Stimulated activated CD4-positive, alpha-beta T cell treated with anti-CD3 and anti-CD28 coated beads, TNF-alpha, amount 100 ng/mL, for 24 hours (primary cell): ENCODE results near the gene IRF5.

Experiments
- DNase-seq, 3 experiments: peaks; one replicate each; pipeline ENCODE4 v3.0.0-alpha.2; 2020; ENCODE audit warnings: low read depth in 3 of 3

The IRF5 gene

GRCh38 chr7:128937647-128938543 lies at the start of gene IRF5:
Gene IRF5, plus strand, starts transcription at chr7:128937927. Its CDS starts 4,155 bp downstream, at chr7:128942082.
- DNase-seq, result no peak

GRCh38 chr7:128888039-128888755 lies 49.5 kb upstream of the IRF5 start:
- DNase-seq, result no peak

- no peak for DNase-seq
Measured at GRCh38 chr7:128888756-128889095, 49.0 kb upstream of the IRF5 start.

- no peak for DNase-seq
Measured at GRCh38 chr7:128889121-128889520, 48.6 kb upstream of the IRF5 start.

- no peak for DNase-seq
Measured at GRCh38 chr7:128890306-128891109, 47.2 kb upstream of the IRF5 start.

- DNase-seq, result peak in 1 of 3 experiments; percentile 12
Measured at GRCh38 chr7:128891110-128891941, 46.4 kb upstream of the IRF5 start.

- DNase-seq, result no peak
Measured at GRCh38 chr7:128891942-128892269, 45.8 kb upstream of the IRF5 start.

GRCh38 chr7:128892521-128893250 lies 45.0 kb upstream of the IRF5 start:
- no peak for DNase-seq

- no peak for DNase-seq
Measured at GRCh38 chr7:128893251-128894100, 44.3 kb upstream of the IRF5 start.

GRCh38 chr7:128894101-128894440 lies 43.7 kb upstream of the IRF5 start:
- DNase-seq, result no peak

- no peak for DNase-seq
Measured at GRCh38 chr7:128895320-128895719, 42.4 kb upstream of the IRF5 start.

GRCh38 chr7:128899392-128899791 lies 38.3 kb upstream of the IRF5 start:
- DNase-seq, result no peak

GRCh38 chr7:128900237-128900636 lies 37.5 kb upstream of the IRF5 start:
- no peak for DNase-seq

- DNase-seq, result no peak
Measured at GRCh38 chr7:128902761-128903585, 34.8 kb upstream of the IRF5 start.

- DNase-seq, result no peak
Measured at GRCh38 chr7:128903621-128904361, 33.9 kb upstream of the IRF5 start.

GRCh38 chr7:128904381-128905197 lies 33.1 kb upstream of the IRF5 start:
- no peak for DNase-seq

GRCh38 chr7:128906001-128906765 lies 31.5 kb upstream of the IRF5 start:
- no peak for DNase-seq
